Islet of Langerhans (tissue), 1 donor: Measurements from ENCODE around the gene UBE4B.
"Not testable (repeated sequence)": the region's sequence is repeated elsewhere in the genome, so short reads cannot be mapped to it uniquely, and the experiment has no call there.

Experiments used
- FAIRE-seq: peaks from one replicate; lab custom pipeline; 2011; peaks lifted over from hg19 to GRCh38; lab: Jason Lieb, UNC

Gene UBE4B

DNA sequence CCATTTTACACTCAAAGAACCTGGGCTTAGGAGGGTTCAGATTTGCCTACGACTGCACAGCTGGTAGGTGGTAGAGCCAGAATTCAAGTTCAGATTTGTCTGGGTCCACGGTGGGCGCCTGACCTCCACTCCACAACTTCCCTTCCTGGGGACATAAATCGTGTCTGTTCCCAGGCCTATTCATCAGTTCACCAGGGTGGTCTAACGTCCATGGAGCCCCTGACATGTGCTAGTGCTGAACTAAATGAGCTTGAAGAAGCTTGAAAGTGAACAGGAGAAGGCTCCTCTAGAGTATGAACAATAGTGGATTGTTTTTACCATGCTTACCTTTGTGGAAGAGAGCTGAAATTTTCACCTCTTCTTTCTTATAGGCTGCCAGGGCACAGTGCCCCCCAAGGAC, 145.1 kb downstream of the UBE4B start:
- FAIRE-seq = no peak

DNA sequence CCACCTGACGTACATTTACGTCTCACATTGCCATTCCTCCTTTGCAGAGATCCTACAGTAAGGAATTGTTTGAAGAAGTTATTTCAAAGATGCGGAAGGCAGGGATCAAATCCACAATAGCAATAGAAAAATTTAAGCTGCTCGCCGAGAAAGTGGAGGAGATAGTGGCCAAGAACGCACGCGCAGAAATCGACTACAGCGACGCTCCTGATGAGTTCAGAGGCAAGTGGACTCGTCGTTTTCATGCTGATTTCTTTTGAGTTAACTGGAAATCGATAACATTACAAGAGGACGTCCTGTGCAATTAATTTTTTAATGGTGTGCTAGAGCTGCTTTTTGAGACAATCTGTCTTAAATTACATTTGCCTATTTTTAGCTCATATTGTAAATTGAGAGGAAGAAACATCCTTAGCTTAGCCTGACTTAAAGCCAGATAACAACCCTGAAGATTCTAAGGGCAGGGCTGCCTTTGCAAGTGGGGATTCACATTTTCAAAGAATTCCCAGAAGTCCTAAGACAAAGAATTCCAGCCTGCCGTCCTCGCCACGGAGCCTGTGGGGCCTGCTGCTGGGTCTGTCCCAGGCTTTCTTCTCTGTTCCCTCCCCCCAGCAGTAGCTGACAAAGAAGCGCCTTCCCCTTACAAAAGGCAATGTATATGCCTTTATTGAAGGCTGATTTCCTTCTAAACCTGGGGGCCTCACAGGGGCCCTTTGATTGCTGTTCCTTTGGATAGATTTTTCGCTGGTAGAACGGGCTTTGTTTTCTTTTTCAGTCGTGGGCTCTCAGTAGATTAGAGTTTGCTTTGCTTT, 146.0 kb downstream of the UBE4B start:
- FAIRE-seq = no peak

- no peak for FAIRE-seq
Observed at GRCh38 chr1:10179406-10180091, 146.8 kb downstream of the UBE4B start.

DNA sequence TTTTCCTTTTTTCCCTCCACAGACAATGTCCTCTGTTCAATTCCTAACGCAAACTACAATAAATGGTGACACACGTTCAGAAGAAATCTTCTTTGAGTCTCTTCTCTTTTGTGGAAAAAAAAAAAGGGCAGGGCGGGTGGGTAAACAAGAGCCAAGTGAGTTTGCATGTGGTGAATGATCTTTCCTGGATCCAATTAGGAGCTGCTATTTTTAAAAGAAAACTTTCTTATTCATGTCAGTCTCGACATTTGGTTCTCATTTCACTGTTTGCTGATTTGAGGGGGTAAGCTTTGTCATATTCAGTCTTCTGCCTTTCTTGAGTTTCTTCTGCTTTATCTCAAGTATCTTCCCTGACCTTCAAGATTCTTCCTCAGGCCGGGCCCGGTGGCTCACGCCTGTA, 148.4 kb downstream of the UBE4B start:
- FAIRE-seq = no peak

GRCh38 chr1:10185759-10186158, 153.0 kb downstream of the UBE4B start:
- FAIRE-seq = no peak

GRCh38 chr1:10186331-10187025, 153.7 kb downstream of the UBE4B start:
- no peak for FAIRE-seq

- FAIRE-seq = no peak
Observed at GRCh38 chr1:10187026-10187334, 154.2 kb downstream of the UBE4B start.

DNA sequence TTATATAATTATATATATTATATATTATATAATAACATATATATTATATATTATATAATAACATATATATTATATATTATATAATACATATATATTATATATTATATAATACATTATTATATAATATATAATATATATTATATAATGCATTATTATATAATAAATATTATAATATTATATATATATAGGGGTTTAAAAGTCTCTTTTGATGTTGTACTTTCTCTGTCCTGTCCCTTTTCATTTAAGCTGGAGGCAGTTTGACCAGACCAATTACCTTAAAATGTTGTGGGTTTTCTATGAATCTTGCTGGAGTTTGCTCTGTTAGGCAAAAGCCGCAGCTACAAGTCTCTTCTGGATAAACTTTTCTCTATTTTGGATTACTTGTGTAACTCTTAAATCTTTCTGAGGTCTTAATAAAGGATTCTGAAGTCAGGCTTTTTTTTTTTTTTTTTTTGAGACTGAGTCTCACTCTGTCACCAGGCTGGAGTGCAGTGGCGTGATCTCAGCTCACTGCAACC, 155.4 kb downstream of the UBE4B start:
- no peak for FAIRE-seq

GRCh38 chr1:10189659-10190058, 156.9 kb downstream of the UBE4B start:
- no peak for FAIRE-seq

DNA sequence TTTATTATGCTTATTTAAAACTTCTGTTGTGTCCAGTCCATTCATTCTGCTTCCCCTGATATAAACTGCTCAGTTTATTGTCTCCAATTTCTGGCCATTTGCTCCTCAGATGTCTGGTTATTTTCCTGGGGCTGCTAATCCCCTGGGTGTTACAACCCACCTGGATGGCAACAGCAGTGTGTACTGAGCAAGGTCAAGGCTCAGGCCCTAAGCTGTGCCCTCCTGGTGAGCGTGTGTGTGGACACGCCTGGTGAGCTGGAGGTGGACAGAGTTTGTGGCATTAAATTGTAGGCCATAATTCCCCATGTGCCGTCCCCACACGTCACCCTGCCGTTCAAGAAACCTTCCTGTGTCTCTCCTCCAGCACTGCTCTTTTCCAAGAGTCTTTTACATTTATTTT, 159.5 kb downstream of the UBE4B start:
- no peak for FAIRE-seq

GRCh38 chr1:10193288-10193687, 160.5 kb downstream of the UBE4B start:
- FAIRE-seq = no peak

DNA sequence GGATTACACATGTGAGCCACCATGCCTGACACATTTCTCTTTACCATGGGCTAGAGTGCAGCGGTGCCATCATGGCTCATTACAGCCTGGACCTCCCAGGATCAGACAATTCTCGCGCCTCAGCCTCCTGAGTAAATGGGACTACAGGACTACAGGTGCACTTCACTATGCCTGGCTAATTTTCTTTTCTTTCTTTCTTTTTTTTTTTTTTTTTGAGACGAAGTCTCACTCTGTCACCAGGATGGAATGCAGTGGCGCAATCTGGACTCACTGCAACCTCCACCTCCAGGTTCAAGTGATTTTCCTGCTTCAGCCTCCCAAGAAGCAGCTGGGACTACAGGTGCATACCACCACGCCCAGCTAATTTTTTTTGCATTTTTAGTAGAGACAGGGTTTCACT, 162.8 kb downstream of the UBE4B start:
- FAIRE-seq = no peak

- FAIRE-seq = no peak
Observed at GRCh38 chr1:10196976-10197375, 164.2 kb downstream of the UBE4B start.

GRCh38 chr1:10200620-10201019, 167.9 kb downstream of the UBE4B start:
- FAIRE-seq = no peak

DNA sequence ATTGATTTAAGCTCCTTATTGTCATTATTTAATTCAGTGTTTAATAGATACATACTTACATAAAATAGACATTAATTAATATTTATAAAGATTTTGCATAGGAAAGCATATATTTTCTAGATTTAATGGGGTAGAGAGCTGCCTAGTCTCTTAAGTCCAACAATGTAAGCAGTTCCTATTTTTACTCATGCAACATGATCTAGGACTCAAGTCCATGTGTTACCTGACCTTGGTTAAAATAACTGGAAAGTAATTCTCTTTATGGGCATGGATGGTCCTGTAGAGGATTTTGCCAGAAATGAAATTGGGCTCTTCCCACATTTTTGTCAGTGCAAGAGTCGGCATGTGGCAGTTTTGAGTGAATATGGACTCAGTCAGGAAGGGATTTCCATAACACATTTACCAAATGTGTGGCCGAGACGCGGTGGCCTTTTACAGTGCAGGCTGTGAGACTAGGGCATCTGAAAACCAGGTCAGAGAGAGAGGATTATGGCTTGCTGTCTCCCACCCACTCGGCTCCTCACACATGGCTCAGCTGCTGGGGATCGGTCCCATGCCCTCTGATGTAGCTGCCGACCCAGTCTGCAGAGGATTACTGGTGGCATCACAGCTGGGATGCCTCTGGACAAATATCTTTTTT, 171.4 kb downstream of the UBE4B start:
- FAIRE-seq = no peak

GRCh38 chr1:10205206-10205605, 172.4 kb downstream of the UBE4B start:
- not testable (repeated sequence) for FAIRE-seq

DNA sequence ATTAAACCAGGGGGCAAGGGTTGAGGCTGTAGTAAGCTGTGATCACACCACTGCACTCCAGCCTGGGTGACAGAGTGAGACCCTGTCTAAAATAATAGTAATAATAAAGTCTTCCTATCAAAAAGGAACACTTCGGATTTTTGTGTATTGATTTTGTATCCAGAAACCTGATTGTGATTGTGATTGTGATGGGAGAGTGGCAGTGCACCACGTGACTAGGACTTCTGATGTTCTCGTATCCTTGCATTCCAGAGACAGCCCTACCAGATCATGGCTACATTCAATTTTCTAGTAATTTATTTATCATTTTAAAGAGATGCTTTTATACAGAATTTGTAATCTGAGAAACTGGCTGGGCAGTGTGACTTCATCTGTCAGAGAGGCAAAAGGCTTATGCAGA, 175.1 kb downstream of the UBE4B start:
- no peak for FAIRE-seq

- FAIRE-seq = no peak
Observed at GRCh38 chr1:10208537-10208936, 175.8 kb downstream of the UBE4B start.

GRCh38 chr1:10209590-10209904, 176.8 kb downstream of the UBE4B start:
- no peak for FAIRE-seq

DNA sequence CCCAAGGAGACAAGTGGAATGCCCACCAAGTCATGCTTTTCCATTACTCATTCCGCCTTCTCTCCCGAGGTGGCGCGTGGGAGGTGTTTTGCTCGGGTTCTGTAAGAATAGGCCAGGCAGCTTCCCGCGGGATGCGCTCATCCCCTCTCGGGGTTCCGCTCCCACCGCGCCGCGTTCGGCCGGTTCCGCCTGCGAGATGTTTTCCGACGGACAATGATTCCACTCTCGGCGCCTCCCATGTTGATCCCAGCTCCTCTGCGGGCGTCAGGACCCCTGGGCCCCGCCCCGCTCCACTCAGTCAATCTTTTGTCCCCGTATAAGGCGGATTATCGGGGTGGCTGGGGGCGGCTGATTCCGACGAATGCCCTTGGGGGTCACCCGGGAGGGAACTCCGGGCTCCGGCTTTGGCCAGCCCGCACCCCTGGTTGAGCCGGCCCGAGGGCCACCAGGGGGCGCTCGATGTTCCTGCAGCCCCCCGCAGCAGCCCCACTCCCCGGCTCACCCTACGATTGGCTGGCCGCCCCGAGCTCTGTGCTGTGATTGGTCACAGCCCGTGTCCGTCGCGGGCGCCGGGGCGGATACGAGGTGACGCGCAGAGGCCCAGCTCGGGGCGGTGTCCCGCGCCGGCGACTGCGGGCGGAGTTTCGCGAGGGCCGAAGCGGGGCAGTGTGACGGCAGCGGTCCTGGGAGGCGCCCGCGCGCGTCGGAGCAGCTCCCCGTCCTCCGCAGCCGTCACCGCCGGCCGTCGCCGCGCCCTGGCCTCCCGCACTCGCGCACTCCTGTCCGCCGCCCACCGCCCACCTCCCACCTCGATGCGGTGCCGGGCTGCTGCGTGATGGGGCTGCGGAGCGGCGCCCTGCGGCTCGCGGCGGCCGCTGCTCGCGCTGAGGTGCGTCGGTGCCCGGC, 177.4 kb downstream of the UBE4B start, which contains the start of gene KIF1B:
KIF1B (plus strand) TSS at position 666 of the 906 bp plus-strand sequence. CDS start 21,759 bp downstream, outside the sequence.
- no peak for FAIRE-seq
